GM23338 (cell line): ENCODE results near the gene ZNF831.

Experiments
- CREB1 ChIP-seq: fragments of 250-450 bp; sonication (Bioruptor Pico); IDR thresholded peaks from 2 replicates; pipeline ENCODE4 v1.5.0; 2020; ENCODE audit warnings: low read depth, mild to moderate bottlenecking, moderate library complexity
- CTCF ChIP-seq, 2 experiments: fragments of 200-600 bp in 1 of 2; sonication (generic) in 1 of 2; conservative IDR thresholded peaks; 2 replicates each; pipeline versions ENCODE4 v1.5.1 to v1.6.1; 2016 to 2017; ENCODE audit warnings: antibody characterized with exemption in 2 of 2, low read depth in 2 of 2, mild to moderate bottlenecking in 2 of 2, moderate library complexity in 1 of 2
- EZH2 ChIP-seq: fragments of 200-600 bp; sonication (generic); IDR thresholded peaks from one replicate; pipeline ENCODE4 v1.8.0; 2017; ENCODE audit warnings: antibody characterized with exemption, mild to moderate bottlenecking, low read depth; ENCODE audit not compliant: unreplicated experiment
- JUNB ChIP-seq: IDR thresholded peaks from one replicate; pipeline ENCODE4 v1.6.1; 2016; ENCODE audit warnings: antibody characterized with exemption; ENCODE audit not compliant: unreplicated experiment
- POLR2AphosphoS5 ChIP-seq: IDR thresholded peaks from 2 replicates; pipeline ENCODE4 v1.6.1; 2016; ENCODE audit warnings: antibody characterized with exemption, low read depth
- STAT1 ChIP-seq: IDR thresholded peaks from one replicate; pipeline ENCODE4 v1.6.1; 2016; ENCODE audit warnings: antibody characterized with exemption; ENCODE audit not compliant: unreplicated experiment
- ZNF114 ChIP-seq: fragments of 250-450 bp; sonication (Bioruptor Pico); IDR thresholded peaks from 2 replicates; pipeline ENCODE4 v1.5.0; 2020; ENCODE audit warnings: mild to moderate bottlenecking, moderate library complexity
- TF ChIP-seq, protein P1 (sequence below): IDR thresholded peaks from one replicate; pipeline ENCODE4 v1.6.1; 2018; ENCODE audit warnings: antibody characterized with exemption; ENCODE audit not compliant: unreplicated experiment

DNA sequence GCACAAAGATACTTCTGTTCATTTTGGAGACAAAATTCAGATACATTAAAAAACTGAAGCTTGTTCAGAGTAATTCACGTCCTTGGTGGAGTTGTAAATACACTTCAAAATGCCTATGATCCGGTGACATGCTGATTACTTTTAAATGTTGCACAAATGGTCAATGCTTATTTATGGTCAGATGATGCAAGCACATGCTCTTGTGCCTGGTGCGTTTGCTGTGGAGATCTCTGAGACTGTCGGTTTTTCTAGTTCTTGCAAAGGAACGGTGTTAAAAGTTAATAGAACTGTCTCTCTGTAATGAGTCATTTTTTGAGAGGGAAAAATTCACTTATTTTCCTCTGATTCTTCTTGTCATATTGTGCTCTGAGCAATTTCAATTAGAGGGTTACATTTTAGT is 91.6 kb downstream of the ZNF831 start:
- TF ChIP-seq CTCF (conservative IDR thresholded peaks at IDR 0.05; ENCODE audit: low read depth in 2 of 2) = no peak
- TF ChIP-seq EZH2 = no peak
- TF ChIP-seq POLR2AphosphoS5 = no peak
- TF ChIP-seq, protein P1, sequence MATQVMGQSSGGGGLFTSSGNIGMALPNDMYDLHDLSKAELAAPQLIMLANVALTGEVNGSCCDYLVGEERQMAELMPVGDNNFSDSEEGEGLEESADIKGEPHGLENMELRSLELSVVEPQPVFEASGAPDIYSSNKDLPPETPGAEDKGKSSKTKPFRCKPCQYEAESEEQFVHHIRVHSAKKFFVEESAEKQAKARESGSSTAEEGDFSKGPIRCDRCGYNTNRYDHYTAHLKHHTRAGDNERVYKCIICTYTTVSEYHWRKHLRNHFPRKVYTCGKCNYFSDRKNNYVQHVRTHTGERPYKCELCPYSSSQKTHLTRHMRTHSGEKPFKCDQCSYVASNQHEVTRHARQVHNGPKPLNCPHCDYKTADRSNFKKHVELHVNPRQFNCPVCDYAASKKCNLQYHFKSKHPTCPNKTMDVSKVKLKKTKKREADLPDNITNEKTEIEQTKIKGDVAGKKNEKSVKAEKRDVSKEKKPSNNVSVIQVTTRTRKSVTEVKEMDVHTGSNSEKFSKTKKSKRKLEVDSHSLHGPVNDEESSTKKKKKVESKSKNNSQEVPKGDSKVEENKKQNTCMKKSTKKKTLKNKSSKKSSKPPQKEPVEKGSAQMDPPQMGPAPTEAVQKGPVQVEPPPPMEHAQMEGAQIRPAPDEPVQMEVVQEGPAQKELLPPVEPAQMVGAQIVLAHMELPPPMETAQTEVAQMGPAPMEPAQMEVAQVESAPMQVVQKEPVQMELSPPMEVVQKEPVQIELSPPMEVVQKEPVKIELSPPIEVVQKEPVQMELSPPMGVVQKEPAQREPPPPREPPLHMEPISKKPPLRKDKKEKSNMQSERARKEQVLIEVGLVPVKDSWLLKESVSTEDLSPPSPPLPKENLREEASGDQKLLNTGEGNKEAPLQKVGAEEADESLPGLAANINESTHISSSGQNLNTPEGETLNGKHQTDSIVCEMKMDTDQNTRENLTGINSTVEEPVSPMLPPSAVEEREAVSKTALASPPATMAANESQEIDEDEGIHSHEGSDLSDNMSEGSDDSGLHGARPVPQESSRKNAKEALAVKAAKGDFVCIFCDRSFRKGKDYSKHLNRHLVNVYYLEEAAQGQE = no peak
- TF ChIP-seq JUNB = no peak
- TF ChIP-seq CREB1 = no peak
- TF ChIP-seq STAT1 = no peak
- no peak for TF ChIP-seq ZNF114 (CRISPR knock-in tag)
